Right ventricle myocardium superior (tissue), 1 donor: ENCODE results near the gene CNOT11. TPM values are rescaled to one million over a fixed set of nuclear protein-coding genes. Genes with fewer than 3 reads are reported as not detected.
"Not testable (repeated sequence)": the region's sequence is repeated elsewhere in the genome, so short reads cannot be mapped to it uniquely, and the experiment has no call there.

Experiments
- ATAC-seq: fragments of 200-7000 bp; cut with Tn5 transposase; one replicate; pipeline ENCODE4 v1.9.1; 2020; ENCODE audit warnings: mild to moderate bottlenecking; ENCODE audit not compliant: poor library complexity
- DNase-seq: peaks from one replicate; pipeline ENCODE4 v3.0.0-alpha.2; 2020
- intact Hi-C: fragments of 100-400 bp; cut with DNase I; formaldehyde crosslinking; loops from one replicate; pipeline ENCODE4 v1.11.2; 2022
- microRNA-seq: library from miRNA; unstranded; fragments of <30 nt; microRNA quantifications from one replicate; pipeline ENCODE4 v1.2.0, GENCODE V29; 2020
- total RNA-seq: library from RNA; stranded (reverse); fragmentation: NEBNext Ultra II Directional; extraction: Animal tissue kit (Norgen Biotek cat#: 25700); gene quantifications from one replicate; pipeline ENCODE4 v1.2.1, GENCODE V29; 2021
- donor health status: DM: no; HTN: yes; CAD: no; lungs with severe emphysema.

Gene CNOT11
- total RNA-seq, 1 donor from 2014 or later, result 33.1 TPM

GRCh38 chr2:101300836-101301235 is 48.1 kb downstream of the CNOT11 start:
- ATAC-seq (no peak), DNase-seq (no peak)
- intact Hi-C loops, result no loop called here

GRCh38 chr2:101302016-101302415 is 49.3 kb downstream of the CNOT11 start:
- intact Hi-C loops, result no loop called here
- DNase-seq (no peak), ATAC-seq (no peak)

GRCh38 chr2:101303688-101304087 is 51.0 kb downstream of the CNOT11 start:
- intact Hi-C loops, result no loop called here
- ATAC-seq, result no peak
- DNase-seq, result no peak

- intact Hi-C loops, result no loop called here
- no peak for DNase-seq
Measured at GRCh38 chr2:101305035-101305434, 52.3 kb downstream of the CNOT11 start.

GRCh38 chr2:101305492-101306078 is 52.9 kb downstream of the CNOT11 start:
- DNase-seq, result no peak
- intact Hi-C loops, result no loop called here
- ATAC-seq, result no peak

More at GRCh38 chr2:101305035-101305434, 52.3 kb downstream of the CNOT11 start:
- ATAC-seq, result no peak

GRCh38 chr2:101306410-101306809 is 53.7 kb downstream of the CNOT11 start:
- intact Hi-C loops, result no loop called here
- ATAC-seq (no peak), DNase-seq (no peak)

GRCh38 chr2:101307503-101307902 is 54.8 kb downstream of the CNOT11 start:
- DNase-seq, result no peak
- no peak for ATAC-seq
- intact Hi-C loops, result no loop called here

GRCh38 chr2:101307950-101308431 is 55.3 kb downstream of the CNOT11 start:
- intact Hi-C loops, result no loop called here
- no peak for DNase-seq
- peak; percentile 21 for ATAC-seq

- intact Hi-C loops, result no loop called here
- DNase-seq, result peak; percentile 97
- ATAC-seq, result peak; percentile 96
Measured at GRCh38 chr2:101308432-101309210, 55.9 kb downstream of the CNOT11 start, which contains the start of gene RNF149. Gene RNF149 (minus strand): TSS chr2:101308701. CDS start chr2:101308588, 113 bp downstream.

- ATAC-seq (no peak), DNase-seq (no peak)
- intact Hi-C loops, result no loop called here
Measured at GRCh38 chr2:101310090-101310833, 57.6 kb downstream of the CNOT11 start.

GRCh38 chr2:101310834-101311695 is 58.4 kb downstream of the CNOT11 start:
- intact Hi-C loops, result no loop called here
- DNase-seq, result no peak
- ATAC-seq, result no peak

GRCh38 chr2:101311696-101312017 is 59.0 kb downstream of the CNOT11 start:
- DNase-seq, result no peak
- no peak for ATAC-seq
- intact Hi-C loops, result no loop called here

- DNase-seq, ATAC-seq, intact Hi-C loops: not testable (repeated sequence)
Measured at GRCh38 chr2:101316568-101316967, 63.9 kb downstream of the CNOT11 start.

Small RNA genes within 50 kb of the gene (microRNA-seq; reads per million reads assigned to microRNA genes)
- 1.3 reads per million for gene MIR5696

Other genes with a start within 250 kb of the CNOT11 start
- 51.4 TPM for gene TBC1D8, start 101.5 kb upstream of the CNOT11 start, total RNA-seq
- 14.0 TPM for gene RNF149, start 55.8 kb downstream of the CNOT11 start, total RNA-seq
- not detected for gene CREG2, start 134.6 kb downstream of the CNOT11 start, total RNA-seq
- gene RFX8, start 222.2 kb downstream of the CNOT11 start, total RNA-seq, result not detected